ENCODE data around the gene APOF. TPM values are rescaled to one million over a fixed set of nuclear protein-coding genes. Genes with fewer than 3 reads are reported as not detected.

Gene APOF
- total and polyA plus RNA-seq, 2 of the 13 experiments (the other 11 are each of a cell fraction or from before 2014, with no cell fraction given): 3.3 to 23.9 TPM

- TF ChIP-seq ZNF614 (CRISPR knock-in tag; IDR thresholded peaks at IDR 0.05; ENCODE audit: borderline replicate concordance): 0 out of 2 replicates have a peak, but pooled peaks have one; percentile 44
- 0 out of 2 replicates have a peak, but pooled peaks have one; percentile 27 for TF ChIP-seq MAZ (IDR thresholded peaks at IDR 0.05; ENCODE audit: borderline replicate concordance, low read depth, low read length)
- TF ChIP-seq MAZ (CRISPR knock-in tag; IDR thresholded peaks at IDR 0.05; ENCODE audit: low read depth): peak; percentile 60; the same call in 1 of the 2 replicates
- no peak for TF ChIP-seq ZNF569 (CRISPR knock-in tag; IDR thresholded peaks at IDR 0.05; ENCODE audit: borderline replicate concordance)
- no peak for TF ChIP-seq PHB2 (IDR thresholded peaks at IDR 0.05; ENCODE audit: partially characterized antibody)
- TF ChIP-seq ZNF367 (CRISPR knock-in tag; IDR thresholded peaks at IDR 0.05; ENCODE audit: borderline replicate concordance): no peak
- TF ChIP-seq ZNF564 (CRISPR knock-in tag; IDR thresholded peaks at IDR 0.05): no peak
- peak; percentile 12; the same call in 1 of the 2 replicates for TF ChIP-seq SATB2 (CRISPR knock-in tag; IDR thresholded peaks at IDR 0.05)
- TF ChIP-seq PHF21A (CRISPR knock-in tag; IDR thresholded peaks at IDR 0.05): peak; percentile 98
- TF ChIP-seq NCOA2 (CRISPR knock-in tag; IDR thresholded peaks at IDR 0.05): peak; percentile 40; the same call in 1 of the 2 replicates
- no peak for TF ChIP-seq ARID2 (CRISPR knock-in tag; IDR thresholded peaks at IDR 0.05; ENCODE audit: borderline replicate concordance)
- TF ChIP-seq RBFOX2 (IDR thresholded peaks at IDR 0.05; ENCODE audit: low read depth, low read length): peak; percentile 77
- TF ChIP-seq FUBP1 (CRISPR knock-in tag; IDR thresholded peaks at IDR 0.05; ENCODE audit: borderline replicate concordance): no peak
- no peak for TF ChIP-seq EEA1 (CRISPR knock-in tag; IDR thresholded peaks at IDR 0.05; ENCODE audit: borderline replicate concordance)
- TF ChIP-seq ZNF143 (CRISPR knock-in tag; IDR thresholded peaks at IDR 0.05): peak; percentile 85
- TF ChIP-seq, protein P1, sequence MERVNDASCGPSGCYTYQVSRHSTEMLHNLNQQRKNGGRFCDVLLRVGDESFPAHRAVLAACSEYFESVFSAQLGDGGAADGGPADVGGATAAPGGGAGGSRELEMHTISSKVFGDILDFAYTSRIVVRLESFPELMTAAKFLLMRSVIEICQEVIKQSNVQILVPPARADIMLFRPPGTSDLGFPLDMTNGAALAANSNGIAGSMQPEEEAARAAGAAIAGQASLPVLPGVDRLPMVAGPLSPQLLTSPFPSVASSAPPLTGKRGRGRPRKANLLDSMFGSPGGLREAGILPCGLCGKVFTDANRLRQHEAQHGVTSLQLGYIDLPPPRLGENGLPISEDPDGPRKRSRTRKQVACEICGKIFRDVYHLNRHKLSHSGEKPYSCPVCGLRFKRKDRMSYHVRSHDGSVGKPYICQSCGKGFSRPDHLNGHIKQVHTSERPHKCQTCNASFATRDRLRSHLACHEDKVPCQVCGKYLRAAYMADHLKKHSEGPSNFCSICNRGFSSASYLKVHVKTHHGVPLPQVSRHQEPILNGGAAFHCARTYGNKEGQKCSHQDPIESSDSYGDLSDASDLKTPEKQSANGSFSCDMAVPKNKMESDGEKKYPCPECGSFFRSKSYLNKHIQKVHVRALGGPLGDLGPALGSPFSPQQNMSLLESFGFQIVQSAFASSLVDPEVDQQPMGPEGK (CRISPR knock-in tag; IDR thresholded peaks at IDR 0.05): peak; percentile 62; the same call in 1 of the 2 replicates
- no peak for TF ChIP-seq NCOR1 (IDR thresholded peaks at IDR 0.05; ENCODE audit: borderline replicate concordance, low read length)
- TF ChIP-seq CAMTA2 (CRISPR knock-in tag; IDR thresholded peaks at IDR 0.05; ENCODE audit: borderline replicate concordance): no peak
- no peak for TF ChIP-seq ZBTB14 (CRISPR knock-in tag; IDR thresholded peaks at IDR 0.05)
- no peak for TF ChIP-seq ZNF577 (CRISPR knock-in tag; IDR thresholded peaks at IDR 0.05; ENCODE audit: borderline replicate concordance, low read depth)
- TF ChIP-seq ZNF160 (CRISPR knock-in tag; IDR thresholded peaks at IDR 0.05): peak; percentile 21; the same call in 1 of the 2 replicates
- no peak for TF ChIP-seq U2AF1 (optimal IDR thresholded peaks at IDR 0.05; ENCODE audit: low read depth, low read length)
- TF ChIP-seq ZZZ3 (CRISPR knock-in tag; IDR thresholded peaks at IDR 0.05; ENCODE audit: borderline replicate concordance): 0 out of 2 replicates have a peak, but pooled peaks have one; percentile 20
- TF ChIP-seq ZNF207 (IDR thresholded peaks at IDR 0.05; ENCODE audit: borderline replicate concordance): no peak
- TF ChIP-seq ISL2 (CRISPR knock-in tag; IDR thresholded peaks at IDR 0.05): no peak
- TF ChIP-seq FOXK2 (IDR thresholded peaks at IDR 0.05): no peak
Observed at GRCh38 chr12:56333679-56334489, 28.8 kb downstream of the APOF start, which contains the start of gene PAN2 (continued).
